NB4 (cell line): ENCODE data around the gene DGKQ.

Source experiments
- DNase-seq: peaks from one replicate; pipeline ENCODE4 v3.0.0; 2010; ENCODE audit warnings: low read depth
- H3K4me3 ChIP-seq: one replicate; pipeline ENCODE4 v1.5.1; 2011; ENCODE audit warnings: mild to moderate bottlenecking, low read depth, low read length, moderate library complexity
- MYC ChIP-seq: IDR thresholded peaks from 2 replicates; pipeline ENCODE4 v1.6.1; 2011; ENCODE audit warnings: low read depth, low read length
- POLR2A ChIP-seq: IDR thresholded peaks from 2 replicates; pipeline ENCODE4 v1.6.1; 2011; ENCODE audit warnings: mild to moderate bottlenecking; ENCODE audit not compliant: insufficient read length; ENCODE audit errors: extremely low read depth
- TF ChIP-seq, protein P1 (sequence below): IDR thresholded peaks from 2 replicates; pipeline ENCODE4 v1.6.1; 2011; ENCODE audit warnings: low read depth, low read length
- TF ChIP-seq, protein P2 (sequence below): IDR thresholded peaks from one replicate; pipeline ENCODE4 v1.5.1; 2012; ENCODE audit warnings: low read depth, low read length

The DGKQ gene

DNA sequence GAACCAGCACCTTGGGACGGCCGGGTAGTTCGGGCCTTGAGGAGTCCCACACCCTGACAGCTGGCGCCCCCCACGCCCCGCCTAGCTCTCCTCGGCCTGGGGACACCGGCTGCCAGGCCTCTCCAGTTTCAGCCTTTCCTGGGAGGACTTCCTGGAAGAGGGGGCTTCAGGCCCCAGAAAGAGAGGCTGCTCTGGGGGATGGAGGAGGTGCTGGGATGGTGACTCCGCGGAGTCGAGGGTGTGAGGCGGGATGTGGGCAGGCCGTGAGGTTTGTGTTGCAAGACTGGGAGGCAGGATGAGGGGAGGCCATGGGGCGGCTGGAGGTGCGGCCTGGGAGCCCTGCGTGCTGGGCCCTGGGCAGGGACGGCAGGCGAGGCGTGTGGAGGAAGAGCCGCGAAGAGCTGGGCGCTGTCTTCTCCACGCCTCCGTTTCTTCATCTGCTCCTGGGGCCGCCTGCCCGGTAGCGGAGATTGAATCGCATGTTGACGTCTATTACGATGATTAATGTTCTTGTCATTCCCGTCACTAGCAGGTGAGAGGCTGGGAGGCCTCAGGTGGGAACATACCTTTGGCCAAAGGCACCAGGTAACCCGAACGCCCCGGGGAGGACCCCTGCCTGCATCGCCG is 37.1 kb upstream of the DGKQ start:
- TF ChIP-seq, protein P1, sequence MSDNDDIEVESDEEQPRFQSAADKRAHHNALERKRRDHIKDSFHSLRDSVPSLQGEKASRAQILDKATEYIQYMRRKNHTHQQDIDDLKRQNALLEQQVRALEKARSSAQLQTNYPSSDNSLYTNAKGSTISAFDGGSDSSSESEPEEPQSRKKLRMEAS, result peak; percentile 91
- peak; percentile 92 for TF ChIP-seq MYC
- peak; percentile 22 for TF ChIP-seq POLR2A
- TF ChIP-seq, protein P2, sequence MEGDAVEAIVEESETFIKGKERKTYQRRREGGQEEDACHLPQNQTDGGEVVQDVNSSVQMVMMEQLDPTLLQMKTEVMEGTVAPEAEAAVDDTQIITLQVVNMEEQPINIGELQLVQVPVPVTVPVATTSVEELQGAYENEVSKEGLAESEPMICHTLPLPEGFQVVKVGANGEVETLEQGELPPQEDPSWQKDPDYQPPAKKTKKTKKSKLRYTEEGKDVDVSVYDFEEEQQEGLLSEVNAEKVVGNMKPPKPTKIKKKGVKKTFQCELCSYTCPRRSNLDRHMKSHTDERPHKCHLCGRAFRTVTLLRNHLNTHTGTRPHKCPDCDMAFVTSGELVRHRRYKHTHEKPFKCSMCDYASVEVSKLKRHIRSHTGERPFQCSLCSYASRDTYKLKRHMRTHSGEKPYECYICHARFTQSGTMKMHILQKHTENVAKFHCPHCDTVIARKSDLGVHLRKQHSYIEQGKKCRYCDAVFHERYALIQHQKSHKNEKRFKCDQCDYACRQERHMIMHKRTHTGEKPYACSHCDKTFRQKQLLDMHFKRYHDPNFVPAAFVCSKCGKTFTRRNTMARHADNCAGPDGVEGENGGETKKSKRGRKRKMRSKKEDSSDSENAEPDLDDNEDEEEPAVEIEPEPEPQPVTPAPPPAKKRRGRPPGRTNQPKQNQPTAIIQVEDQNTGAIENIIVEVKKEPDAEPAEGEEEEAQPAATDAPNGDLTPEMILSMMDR, result no peak
- peak overlapping the region; percentile 66 for H3K4me3 ChIP-seq
- DNase-seq, result peak; percentile 100

DNA sequence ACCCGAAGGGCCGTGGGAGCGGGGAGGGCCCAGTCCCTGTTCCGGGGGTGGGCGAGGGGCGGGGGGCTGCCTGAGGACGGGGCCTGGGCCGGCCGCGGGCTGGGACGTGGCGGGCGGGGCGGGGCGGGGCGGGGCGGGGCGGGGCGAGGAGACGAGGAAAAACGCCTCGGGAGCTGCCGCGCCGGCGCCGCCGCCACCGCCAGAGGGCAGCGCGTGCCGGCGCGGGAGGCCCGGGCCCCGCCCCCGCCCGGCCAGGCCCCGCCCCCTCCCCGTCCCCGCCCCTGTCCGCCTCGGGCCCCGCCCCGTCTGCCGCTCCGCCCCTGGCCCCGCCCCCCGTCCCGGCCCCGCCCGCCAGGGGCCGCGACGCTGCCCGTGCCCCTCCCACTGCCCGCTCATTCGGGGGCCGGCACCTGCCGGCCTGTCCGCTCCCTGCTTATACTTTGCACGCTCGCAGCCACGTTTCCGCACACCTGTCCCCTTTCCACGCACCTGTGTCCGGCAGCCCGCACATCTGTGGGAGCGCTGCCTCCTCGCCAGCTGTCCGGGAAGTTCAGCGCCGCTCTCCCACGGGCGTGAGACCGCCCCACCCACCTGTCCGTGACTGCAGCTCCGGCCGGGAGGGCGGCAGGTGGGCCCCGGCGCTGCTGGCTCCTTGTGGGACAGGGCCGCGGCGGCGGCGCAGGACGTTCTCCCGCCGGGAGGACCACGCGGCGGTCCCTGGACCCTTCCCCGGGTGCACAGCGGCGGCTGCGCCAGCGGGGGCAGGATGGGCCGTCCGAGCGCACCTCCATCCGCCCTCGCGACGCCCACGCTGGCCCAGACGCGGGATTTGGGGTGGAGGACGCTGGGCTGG is 36.4 kb upstream of the DGKQ start:
- H3K4me3 ChIP-seq, result peak overlapping the region; percentile 66
- TF ChIP-seq POLR2A (peak; percentile 74), MYC (no peak)
- TF ChIP-seq, protein P2, result no peak
- TF ChIP-seq, protein P1, result no peak; the same call in 1 of the 2 replicates
- DNase-seq, result peak; percentile 77

DNA sequence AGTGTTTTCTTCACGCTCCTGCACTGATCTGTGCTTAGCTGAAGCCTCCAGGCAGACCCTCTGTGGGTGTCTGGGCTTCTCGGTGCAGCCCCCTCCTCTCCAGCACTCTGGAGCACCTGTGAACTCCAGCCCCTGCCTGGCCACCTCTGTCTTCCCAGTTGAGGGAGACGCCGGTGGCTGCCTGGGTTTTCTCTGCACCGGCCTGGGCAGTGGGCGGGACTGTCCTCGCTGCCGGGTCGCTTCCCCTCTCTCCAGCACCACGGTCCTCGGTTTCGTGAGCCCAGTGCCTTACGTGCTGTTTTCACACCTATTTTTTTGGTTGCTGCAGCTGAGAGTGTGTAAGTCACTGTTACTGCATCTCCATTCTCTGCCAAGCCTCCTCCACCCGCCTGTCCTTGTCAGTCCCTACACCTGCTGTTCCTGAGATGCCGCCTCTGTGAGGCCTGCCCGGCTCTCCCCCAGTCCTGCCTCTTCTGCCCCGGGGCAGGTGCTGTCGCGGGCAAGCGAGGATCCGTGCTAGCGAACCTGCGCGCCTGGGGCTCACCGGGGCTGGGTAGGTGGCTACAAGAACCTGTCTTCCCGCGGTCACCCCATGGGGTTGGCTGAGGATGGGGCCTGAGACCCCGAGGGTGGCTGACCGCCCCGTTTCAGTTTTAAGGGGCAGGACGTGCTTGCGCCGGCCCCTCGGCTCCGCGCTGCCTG is 35.6 kb upstream of the DGKQ start:
- peak overlapping the region; percentile 40 for H3K4me3 ChIP-seq
- peak; percentile 49 for DNase-seq
- no peak for TF ChIP-seq POLR2A
- no peak for TF ChIP-seq MYC
- TF ChIP-seq, protein P1, result no peak
- TF ChIP-seq, protein P2, result no peak

DNA sequence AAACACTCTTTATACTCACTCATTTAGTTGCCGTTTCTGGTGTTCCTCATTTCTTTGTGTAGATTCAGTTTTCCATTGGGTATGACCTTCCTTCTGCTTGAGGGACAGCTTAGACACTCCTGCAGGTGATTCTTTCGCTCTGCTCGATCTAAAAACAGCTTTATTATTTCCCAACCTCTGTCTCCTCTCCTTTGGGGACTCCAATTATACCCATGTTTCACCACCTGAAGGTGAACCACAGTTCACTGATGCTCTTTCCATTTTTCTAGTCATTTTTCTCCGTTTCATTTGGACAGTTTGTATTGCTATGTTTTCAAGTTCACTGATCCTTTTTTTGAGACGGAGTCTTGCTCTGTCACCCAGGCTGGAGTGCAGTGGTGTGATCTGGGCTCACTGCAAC is 33.5 kb upstream of the DGKQ start:
- DNase-seq, result no peak
- TF ChIP-seq, protein P2, result no peak
- TF ChIP-seq, protein P1, result no peak
- no peak for TF ChIP-seq MYC
- no peak for TF ChIP-seq POLR2A
- H3K4me3 ChIP-seq, result no peak overlapping the region

DNA sequence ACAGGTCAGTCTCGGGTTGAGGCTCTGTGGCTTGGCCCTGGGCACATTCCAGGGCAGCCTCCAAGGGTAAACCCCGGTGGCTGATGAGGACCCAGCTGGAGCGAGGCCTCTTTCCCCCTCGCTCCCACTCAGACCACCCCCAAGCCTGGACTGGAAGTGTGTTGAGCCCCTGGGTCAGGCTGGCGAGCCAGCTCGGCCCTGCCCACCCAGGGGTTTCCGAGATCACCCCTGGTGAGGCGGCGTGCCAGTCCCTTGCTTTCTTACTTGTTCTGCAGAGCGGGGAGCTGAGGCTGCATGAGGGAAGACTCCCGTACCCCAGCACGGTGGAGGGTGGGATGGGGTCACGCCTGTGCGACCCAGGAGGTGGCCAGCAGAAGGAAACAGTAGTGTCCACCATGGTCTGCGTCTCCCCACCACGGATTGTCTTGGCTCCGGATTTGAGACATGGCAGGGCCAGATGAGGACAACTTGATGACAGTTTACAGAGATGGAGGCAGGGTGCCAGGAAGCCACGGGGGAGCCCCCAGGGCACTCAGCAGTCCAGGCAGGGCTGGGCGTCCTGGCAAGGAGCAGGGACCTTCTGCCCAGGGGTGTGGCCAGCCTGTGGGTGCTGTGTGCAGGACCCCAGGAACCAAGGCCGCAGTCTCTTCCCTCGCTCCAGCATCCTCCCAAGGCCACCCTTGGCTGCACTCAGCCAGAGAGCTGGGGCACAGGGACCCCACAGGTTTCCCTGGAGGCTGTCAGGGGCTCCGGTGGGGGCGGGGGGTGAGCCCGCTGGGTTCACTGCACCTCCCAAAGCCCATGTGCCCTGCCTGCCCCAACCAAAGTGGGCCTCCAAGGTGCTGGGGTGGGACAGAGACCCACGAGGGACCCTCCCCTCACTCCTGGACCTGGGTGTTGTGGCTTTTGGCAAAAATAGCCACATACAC is 31.5 kb upstream of the DGKQ start:
- DNase-seq, result no peak
- H3K4me3 ChIP-seq, result no peak overlapping the region
- TF ChIP-seq MYC (no peak), POLR2A (no peak)
- TF ChIP-seq, protein P1, result no peak
- TF ChIP-seq, protein P2, result no peak
